Glomerular visceral epithelial cell (primary cell): Measurements from ENCODE around the gene HOXD8.

Experiments
- DNase-seq: peaks from one replicate; pipeline ENCODE4 v3.0.0-alpha.2; 2016; ENCODE audit errors: extremely low spot score

Gene HOXD8

DNA sequence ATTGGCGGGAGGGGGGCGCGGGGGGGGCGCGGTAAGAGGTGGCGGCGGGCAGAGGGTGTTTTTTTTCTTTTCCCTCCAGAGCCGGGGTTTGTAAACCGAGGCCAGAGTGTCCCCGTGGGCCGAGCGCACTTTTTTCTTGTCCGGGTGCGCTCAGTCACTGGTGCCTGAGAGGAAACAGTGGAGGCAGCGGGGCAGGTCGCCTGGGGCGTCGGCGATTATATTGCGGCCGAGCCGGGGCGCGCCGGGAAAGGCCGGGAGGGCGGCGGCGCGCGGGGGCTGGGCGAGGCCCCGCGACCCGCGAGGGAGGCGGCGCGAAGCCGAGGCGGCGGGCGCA is 275 bp downstream of the HOXD8 start:
- DNase-seq, result no peak

DNA sequence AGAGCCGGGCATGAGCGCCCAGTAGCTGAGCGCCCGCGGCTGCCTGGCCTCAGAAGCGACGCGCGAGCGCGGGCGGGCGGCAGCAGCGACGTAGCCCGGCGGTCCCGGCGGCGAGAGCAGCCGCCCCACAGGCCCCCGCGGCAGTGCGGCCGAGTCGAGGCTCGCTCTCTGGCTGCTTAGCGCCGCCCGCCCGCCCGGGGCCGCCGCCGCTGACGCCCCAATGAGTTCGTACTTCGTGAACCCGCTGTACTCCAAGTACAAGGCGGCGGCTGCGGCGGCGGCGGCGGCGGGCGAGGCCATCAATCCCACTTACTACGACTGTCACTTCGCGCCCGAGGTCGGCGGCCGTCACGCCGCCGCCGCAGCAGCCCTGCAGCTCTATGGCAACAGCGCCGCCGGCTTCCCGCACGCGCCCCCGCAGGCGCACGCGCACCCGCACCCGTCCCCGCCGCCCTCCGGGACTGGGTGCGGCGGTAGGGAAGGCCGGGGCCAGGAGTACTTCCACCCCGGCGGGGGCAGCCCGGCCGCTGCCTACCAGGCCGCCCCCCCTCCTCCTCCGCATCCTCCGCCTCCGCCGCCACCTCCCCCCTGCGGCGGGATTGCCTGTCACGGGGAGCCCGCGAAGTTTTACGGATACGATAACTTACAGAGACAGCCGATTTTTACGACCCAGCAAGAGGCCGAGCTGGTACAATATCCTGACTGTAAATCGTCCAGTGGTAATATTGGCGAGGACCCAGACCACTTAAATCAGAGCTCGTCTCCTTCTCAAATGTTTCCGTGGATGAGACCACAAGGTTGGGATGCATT is 847 bp downstream of the HOXD8 start:
- peak; percentile 68 for DNase-seq

DNA sequence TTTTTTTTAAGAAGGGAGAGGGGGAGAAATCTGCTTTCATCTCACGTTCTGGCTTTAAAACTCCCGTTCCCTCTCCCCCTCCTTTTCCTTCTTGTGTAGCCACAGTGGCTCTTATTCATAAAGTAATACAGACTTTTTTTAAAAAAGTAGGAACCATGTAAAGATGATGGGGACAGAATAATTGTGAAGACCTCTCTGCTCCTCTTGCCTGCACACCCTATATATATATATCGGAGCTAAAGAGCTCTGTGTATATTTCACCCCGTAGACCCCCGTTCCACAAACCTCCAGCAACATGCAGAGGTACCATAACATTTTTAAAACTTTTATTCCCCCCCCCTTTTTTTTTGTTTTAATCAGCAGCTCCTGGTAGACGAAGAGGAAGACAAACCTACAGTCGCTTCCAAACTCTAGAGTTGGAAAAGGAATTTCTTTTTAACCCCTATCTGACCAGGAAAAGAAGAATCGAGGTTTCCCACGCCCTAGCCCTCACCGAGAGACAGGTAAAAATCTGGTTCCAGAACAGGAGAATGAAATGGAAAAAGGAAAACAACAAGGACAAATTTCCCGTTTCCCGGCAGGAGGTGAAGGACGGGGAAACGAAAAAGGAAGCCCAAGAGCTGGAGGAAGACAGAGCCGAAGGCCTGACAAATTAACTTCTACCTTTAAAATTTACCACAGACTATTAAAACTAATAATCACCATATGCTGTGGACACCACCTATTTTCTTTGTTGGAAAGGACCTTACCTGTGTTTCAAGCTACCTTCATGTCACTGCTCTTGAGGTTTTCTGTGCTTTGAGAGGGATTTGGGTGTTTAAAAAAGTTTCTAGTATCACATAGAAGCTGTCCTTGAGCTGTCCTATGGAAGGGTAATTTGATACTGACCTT is 1.7 kb downstream of the HOXD8 start:
- no peak for DNase-seq

DNA sequence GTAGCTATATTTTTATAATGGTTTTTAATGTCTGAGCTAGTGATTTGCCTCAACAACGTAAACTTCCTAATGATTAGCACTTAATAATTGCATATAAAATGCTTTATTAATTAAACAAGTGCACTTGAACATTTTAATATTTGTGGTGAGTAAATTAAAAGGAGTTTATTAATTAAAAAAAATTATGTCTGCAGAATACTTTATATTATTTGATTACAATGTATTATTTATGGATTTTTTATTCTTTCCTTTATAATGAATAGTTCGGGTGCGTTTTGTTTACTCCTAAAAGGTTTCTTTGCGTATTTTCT is 2.3 kb downstream of the HOXD8 start:
- no peak for DNase-seq

GRCh38 chr2:176132205-176133171 is 3.0 kb downstream of the HOXD8 start:
- DNase-seq, result no peak

GRCh38 chr2:176133389-176133788 is 3.9 kb downstream of the HOXD8 start:
- no peak for DNase-seq

- DNase-seq, result no peak
Observed at GRCh38 chr2:176134035-176134434, 4.5 kb downstream of the HOXD8 start.

GRCh38 chr2:176135035-176135440 is 5.5 kb downstream of the HOXD8 start:
- peak; percentile 44 for DNase-seq

DNA sequence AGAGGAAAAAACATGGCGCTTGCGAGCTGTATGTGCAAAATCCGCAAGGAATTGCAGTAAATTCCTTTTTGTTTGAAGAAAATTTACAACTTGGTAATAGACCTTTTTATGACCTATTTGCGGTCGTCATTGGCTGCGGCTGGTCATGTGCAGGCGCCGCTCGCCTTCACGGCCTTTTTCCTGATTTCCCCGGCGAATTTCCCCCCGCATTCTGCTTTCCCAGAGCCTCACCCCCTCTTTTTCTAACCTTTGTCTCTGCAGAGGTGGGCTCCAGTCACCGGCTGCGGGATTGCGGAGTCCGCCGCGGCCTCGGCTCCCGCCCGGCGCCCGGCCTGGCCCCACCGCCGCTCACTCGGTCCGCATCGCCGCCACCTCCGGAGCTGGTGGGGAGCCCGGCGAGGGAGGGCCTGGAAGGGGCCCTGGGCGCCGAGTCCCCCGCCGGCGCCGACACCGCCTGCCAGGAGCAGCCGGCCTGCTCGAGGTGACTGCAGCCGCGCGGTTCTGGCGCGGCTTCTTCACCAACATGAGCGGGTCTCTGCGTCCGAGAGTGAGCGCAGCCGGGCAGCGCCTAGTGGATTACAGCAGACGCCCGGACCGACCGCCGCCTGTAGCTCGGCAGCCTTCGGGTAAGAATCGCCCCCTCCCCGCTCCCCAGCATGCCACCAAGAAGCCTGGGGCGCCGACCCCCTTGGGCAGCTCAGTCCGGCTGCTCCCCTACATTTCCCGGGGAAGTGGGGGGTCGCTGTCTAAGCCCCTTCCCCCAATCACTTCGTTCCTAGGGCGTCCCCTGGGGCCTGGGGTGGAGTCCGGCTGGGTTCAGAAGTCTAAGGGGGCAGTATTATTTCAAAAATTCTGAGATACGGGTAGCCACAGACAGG is 7.1 kb downstream of the HOXD8 start:
- DNase-seq, result peak; percentile 66

- no peak for DNase-seq
Observed at GRCh38 chr2:176137252-176137580, 7.7 kb downstream of the HOXD8 start.

- DNase-seq, result no peak
Observed at GRCh38 chr2:176137906-176138305, 8.4 kb downstream of the HOXD8 start.

- no peak for DNase-seq
Observed at GRCh38 chr2:176138526-176138922, 9.0 kb downstream of the HOXD8 start.

DNA sequence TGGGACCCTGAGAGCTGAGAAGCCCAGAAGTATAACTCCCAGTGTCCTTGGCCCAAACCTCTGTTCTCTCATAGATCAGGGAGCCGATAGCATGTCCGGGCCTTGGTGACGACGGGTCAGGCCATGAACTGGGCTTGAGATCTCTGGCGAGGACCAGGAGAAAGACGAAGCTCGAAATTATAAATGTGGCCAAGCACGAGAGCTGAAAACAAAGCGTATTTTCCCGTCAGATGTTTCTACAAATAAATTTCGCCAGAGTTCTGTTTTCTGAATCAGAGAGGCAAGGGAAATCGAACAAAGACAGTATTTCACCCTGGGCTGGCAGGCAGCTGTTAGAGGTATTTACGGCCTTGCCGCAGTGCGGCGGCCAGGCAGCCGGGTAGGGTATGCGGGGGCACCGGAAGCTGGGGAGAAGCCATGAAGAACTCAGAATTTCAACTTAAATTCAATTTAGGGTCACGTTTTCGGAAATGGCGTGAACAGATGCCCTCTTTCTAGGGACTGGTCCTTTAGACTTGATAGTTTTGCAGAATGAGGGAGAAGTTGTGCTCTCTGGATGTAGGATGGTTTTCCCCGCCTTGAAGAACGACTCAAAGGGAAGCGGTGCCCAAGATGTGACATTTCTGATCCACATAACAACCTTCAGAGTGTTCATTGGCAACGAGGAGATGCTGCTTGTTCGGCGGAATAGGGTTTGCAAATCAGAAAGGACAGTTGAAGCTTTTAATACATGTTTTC is 9.6 kb downstream of the HOXD8 start:
- no peak for DNase-seq

DNA sequence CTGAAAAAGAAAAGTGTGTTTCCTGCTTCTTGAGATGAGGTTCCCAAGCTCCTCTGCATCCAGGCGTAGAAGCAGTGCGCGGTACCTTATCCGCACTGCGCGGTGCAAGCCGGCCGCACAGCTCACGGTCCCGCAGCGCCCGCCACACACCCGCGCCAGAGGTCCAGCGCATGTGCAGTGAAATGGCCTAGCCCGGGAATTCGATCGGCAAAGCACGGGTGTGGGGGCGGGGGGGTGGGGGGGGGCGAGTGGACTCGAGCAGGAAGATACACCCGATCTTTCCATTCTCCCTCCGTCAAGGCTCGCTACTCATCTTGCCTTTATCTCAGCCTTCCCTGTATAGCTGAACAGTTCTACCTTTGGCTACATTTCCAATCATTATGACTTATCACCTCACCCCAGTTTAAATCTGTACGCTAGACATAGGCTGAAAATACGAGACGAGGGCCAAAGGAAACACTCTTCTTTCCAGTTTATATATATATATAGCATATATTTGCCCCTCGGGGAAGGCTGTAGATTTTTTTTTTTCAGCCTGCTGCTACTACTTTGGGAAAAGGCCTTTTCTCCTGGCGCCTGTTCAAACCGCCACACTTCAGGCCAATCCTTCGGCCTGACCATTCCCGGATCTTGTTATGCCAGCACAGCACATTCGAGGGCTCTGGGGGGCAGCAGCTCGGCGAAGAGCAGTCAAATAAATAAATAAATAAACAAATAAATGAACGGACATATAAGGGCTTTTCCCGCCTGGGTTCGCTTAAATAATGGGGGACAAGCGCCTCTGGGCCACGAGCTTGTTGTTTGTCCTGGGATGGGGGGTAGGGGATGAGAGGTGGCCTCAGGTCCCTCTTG is 10.4 kb downstream of the HOXD8 start:
- DNase-seq, result no peak

DNA sequence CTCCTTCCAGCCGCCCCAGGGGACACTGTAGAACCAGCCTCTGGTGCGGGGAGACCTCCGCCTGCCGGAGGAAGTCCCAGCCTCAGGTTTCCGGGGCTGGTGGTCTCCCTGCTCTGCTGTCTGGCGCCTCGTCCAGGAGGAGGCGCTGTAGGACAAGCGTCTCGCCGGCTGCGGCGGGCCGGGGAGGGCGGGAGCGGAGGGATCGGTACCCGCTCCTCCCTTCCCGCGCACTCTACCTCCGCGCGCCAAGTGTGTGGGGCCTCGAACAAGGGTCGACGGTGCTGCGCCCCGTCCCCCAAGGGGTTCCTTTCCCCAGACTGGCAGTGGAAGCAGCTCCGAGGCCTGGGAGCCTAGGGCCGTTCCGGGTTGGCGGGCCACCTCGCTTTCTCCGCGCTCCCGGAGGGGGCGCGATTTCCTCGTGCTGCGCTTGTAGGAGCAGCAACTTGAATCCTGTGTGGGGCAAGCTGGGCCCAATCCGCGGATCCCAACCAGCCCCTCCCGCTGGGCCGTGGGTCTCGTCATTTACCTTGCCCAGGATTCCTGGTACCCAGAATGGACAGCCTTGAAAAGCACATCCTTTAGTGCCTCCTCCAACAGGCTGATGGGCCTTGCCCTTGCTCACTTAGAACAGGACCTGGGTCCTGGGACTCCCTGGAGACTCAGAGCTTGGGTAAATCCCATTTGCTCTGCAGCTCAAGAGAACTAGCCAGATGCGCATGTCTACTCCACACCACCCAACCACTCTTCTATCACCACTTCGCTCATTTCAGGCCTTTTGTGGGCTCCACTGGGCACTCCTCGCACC is 11.2 kb downstream of the HOXD8 start:
- DNase-seq, result peak; percentile 86

- no peak for DNase-seq
Observed at GRCh38 chr2:176142281-176142680, 12.8 kb downstream of the HOXD8 start.

- no peak for DNase-seq
Observed at GRCh38 chr2:176145085-176145969, 15.8 kb downstream of the HOXD8 start.

- no peak for DNase-seq
Observed at GRCh38 chr2:176146101-176146500, 16.6 kb downstream of the HOXD8 start.
